Activated CD8-positive, alpha-beta memory T cell treated with anti-CD3 and anti-CD28 coated beads, Interleukin-2, amount 50 U/mL, for 48 hours (primary cell): ENCODE results near the gene FHDC1.
A peak's percentile ranks its signal among the peaks of the same experiment; 100 is the strongest.

Experiments used
- DNase-seq: peaks from one replicate; pipeline ENCODE4 v3.0.0-alpha.2; 2020

Gene FHDC1

GRCh38 chr4:152936446-152937335 lies 568 bp downstream of the FHDC1 start:
- peak; percentile 64 for DNase-seq

DNA sequence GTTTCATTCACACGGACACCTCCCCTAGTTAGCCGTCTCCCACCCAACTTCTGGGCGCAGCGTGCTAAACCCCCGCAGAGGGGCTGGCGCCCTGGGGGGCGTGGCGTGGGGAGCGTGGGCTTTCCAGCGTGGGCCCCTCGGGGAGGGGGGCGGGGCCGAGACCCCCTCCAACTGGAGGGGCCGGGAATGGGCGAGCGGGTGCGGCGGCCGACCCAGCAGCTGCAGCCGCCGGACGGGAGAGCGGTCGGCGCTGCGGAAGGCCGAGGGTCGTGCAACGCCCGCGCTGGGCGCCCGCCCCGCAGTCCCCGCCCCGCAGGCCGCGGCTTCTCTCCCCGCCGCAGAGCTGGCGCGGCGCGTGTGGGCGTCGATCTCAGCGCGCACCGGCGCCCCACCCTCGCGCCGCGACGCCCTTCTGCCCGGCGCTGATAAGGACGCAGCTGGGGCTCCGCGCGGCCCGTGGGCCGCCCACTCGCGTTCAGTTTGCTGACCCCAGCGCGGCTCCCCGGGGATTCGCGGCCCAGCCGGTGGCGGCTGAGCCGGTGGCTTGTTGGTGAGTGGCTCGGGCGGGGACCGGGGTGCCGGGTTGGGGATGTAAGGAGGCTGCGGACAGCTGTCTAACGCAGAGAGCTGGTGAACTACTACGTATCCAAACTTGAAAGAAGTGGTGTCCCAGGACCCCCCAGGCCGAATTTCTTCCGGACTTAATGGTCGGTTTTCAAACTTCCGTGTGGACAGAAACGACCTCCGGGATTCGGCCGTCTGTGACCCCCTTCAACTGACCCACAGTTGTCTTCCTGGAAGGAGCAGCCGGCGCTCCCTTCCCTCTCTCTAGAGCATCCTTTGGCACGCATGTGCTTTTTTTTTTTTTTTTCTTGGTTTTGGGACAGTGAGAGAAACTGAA lies 1.5 kb downstream of the FHDC1 start:
- DNase-seq, result no peak

- DNase-seq, result no peak
Observed at GRCh38 chr4:152938237-152938947, 2.3 kb downstream of the FHDC1 start.

GRCh38 chr4:152939621-152940020 lies 3.5 kb downstream of the FHDC1 start:
- DNase-seq, result no peak

DNA sequence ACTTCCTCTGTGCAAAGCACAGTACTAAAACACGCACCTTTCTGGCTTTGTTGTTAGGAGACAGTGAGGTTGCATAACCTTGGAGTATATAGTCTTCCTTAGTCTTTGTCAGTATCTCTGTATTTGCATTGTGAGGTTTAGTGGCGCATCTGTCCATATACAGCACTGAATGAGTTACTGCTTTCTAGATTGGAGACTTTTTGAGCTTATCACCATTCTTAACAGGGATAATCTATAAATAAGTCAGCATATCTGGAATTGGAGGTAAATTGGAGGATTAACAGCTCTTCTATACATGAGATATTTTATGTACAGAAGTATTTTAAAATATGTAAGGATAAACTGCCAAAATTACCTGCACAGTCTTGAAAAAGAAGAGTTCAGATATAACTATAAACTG lies 4.3 kb downstream of the FHDC1 start:
- DNase-seq, result no peak

DNA sequence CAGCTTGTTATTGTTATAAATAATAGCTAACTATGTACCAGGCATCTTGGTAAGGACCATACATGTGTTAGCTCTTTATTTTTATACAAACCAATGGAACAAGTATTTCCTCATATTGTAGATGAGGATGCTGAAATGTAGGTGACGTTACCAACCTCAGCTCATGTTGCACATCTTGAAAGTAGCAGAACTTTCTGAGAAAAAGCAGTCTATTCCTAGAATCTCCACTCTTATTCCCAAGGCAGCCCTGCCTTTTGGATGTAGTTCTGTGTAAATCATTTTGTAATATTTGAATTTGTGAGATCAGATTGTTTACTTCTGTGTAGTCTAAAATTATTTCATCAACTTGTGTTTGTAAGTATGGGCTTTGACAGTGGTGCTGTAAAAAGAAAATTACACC lies 5.3 kb downstream of the FHDC1 start:
- no peak for DNase-seq

- no peak for DNase-seq
Observed at GRCh38 chr4:152942346-152942745, 6.2 kb downstream of the FHDC1 start.

DNA sequence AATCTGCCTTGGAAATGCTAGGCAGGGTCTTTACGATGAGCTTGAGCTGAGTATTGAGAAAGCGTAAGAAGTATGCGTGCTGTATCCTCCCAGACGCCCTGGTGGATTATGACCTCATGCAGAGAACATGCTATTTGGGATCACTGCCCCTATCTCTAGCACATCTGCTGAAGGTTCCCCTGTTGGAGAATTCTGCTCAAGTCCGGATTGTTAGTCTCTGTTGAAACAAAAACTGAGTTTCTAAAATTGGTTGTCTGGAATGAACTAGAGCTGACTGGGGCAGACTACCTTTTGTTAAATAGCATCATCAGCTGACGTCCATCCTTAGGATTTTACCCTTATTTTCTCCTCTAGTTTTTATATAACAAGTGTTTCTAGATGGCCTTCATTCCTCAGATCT lies 7.5 kb downstream of the FHDC1 start:
- DNase-seq, result no peak

DNA sequence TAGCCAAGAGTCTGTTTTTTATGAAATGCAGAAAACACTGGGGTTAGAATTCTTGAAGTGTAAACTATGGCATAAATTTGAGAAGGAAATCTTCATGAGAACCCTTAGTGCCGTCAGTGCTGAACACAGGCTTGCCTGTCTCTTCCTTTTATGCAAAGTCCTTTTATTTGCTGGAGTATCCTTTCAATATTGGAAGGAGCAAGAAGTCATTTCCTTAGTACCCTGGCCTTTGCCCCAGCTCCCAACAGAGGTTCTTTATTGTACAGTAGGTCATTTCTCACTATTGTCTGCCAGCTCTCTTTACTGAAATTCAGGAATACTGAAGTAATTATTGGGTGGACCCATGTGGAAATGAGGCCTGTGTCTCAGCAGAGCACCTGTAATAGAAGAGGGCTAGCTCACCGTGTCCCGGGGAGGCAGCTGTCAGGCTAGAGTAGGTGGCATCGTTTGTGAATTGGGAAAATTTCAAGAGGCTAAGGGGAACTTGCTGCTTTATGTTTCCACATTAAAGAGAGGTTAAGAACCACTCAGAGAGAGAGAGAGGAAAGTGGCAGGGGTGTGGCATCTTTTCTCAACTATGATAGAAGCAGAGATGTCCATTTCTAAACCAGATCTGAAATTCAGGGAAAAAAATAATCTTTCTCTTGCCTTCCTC lies 8.7 kb downstream of the FHDC1 start:
- no peak for DNase-seq

DNA sequence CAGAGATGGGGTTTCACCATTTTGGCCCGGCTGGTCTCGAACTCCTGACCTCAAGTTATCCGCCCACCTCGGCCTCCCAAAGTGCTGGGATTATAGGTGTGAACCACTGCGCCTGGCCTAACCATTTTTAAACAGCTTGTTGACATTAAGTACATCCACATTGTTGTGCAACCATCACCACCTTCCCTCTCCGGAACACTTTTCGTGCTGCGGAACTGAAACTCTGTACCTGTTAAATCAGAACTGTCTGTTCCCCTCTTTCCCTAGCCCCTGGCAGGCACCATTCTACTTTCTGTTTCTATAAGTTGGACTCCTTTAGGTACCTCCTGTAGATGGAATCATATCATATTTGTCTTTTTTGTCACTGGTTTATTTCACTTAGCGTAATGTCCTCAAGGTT lies 9.5 kb downstream of the FHDC1 start:
- no peak for DNase-seq

DNA sequence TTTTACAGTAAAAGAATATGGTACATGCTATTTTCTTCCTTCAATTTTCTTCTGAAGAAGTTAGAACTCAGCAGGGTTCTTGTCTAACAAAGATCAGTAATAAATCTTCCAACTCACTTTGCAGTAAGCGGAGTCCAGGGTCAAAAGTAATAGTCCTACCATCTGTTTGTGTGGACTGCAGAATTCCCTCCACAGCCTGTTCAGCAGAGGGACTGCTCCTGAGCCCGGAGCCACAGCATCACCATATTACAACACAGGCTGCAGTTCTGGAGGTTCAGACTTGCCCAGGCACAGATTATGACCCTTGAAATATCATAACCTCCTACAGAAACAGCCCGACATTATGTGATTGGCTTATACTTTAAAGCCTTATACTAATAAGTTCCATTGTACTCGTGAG lies 10.3 kb downstream of the FHDC1 start:
- no peak for DNase-seq

DNA sequence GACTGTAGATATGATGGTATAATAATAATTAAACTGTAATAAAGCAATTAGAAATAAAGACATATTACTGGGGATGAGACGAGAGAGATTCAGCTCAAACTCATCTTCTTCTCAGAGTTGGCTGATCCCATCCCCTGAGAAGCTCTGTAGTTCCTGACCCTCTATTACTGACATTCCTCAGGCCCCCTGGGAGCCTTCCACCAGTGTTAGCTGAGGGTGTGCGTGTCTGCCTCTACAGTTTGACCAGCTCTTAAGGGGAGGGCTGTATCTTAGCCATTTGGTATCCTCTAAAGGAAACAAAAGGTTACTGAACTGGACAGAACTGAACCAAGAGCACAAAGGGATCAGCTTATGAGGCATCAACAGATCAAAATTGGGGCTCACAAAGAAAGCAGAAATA lies 11.2 kb downstream of the FHDC1 start:
- DNase-seq, result no peak

- DNase-seq, result no peak
Observed at GRCh38 chr4:152949930-152950329, 13.8 kb downstream of the FHDC1 start.

- DNase-seq, result no peak
Observed at GRCh38 chr4:152950402-152951274, 14.5 kb downstream of the FHDC1 start.

GRCh38 chr4:152951348-152951747 lies 15.2 kb downstream of the FHDC1 start:
- DNase-seq, result no peak

DNA sequence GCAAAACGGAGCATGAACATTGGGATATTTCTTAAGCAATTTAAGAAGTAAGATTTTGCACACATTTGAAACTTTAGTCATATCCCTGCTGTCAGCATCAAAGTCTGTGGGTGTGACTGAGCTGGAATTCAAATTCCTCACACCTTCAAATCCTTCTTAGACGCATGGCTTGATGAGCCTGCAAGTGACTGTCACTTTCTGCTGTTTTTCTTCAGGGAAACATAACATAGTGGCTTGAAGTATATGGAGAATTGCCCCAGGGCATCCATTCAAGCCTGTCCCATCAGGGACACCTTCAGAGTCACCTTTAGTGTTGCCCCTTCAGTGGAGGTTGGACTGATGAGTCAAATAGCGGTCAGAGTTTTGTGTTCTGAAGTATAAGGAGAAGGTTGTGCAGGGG lies 17.4 kb downstream of the FHDC1 start:
- no peak for DNase-seq

- DNase-seq, result no peak
Observed at GRCh38 chr4:152954741-152955140, 18.6 kb downstream of the FHDC1 start.

GRCh38 chr4:152956147-152956546 lies 20.0 kb downstream of the FHDC1 start:
- no peak for DNase-seq

- no peak for DNase-seq
Observed at GRCh38 chr4:152956650-152957436, 20.7 kb downstream of the FHDC1 start.

DNA sequence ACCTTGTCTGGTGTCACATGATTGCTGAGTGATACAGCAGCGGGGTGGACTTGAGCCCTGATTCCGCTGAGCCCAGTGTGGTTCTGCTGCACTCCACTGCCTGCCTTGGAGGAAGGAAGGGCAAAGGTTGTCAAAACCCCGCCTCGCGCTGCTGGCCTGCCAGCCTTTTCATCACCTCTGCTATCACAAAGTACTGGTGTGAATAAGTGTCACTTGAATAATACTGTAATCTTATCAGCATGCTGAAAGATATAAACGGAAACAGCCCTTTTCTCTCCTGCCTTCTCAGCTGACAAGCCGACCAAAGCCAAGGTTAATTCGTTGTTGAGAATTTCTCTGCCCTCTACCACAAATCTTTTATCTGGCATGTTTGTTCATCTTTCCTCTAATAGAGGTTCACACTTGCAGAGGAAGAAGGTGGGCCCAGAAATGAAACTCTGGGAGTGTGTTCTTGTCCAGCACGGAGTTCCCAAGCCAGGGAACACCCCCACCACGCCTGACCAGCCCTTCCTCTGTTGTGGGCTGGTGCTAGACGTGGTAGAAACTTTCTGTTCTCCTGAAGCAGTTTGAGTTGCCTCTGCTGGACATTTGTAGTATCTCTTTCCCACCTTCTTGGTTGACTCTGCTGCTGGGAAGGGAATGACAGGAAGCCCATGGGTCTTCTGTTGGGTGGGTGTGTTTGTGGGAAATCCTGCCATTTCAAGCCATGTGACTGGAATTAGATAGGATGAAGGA lies 21.5 kb downstream of the FHDC1 start:
- DNase-seq, result no peak
